WTC11 (cell line): ENCODE measurements around the gene TP53BP1. TPM values are rescaled to one million over a fixed set of nuclear protein-coding genes. Genes with fewer than 3 reads are reported as not detected.
A peak's percentile ranks its signal among the peaks of the same experiment; 100 is the strongest.

ENCODE experiments used
- ARID4B ChIP-seq: sonication (generic); formaldehyde crosslinking; IDR thresholded peaks from 2 replicates; pipeline ENCODE4 v1.8.0; 2023; ENCODE audit warnings: missing genetic modification reagents, mild to moderate bottlenecking, borderline replicate concordance
- CBFB ChIP-seq: sonication (generic); formaldehyde crosslinking; IDR thresholded peaks from 2 replicates; pipeline ENCODE4 v1.8.1; 2022; ENCODE audit warnings: mild to moderate bottlenecking, low read depth, missing genetic modification reagents
- CREM ChIP-seq: sonication (generic); formaldehyde crosslinking; IDR thresholded peaks from 2 replicates; pipeline ENCODE4 v1.8.1; 2022; ENCODE audit warnings: mild to moderate bottlenecking, missing genetic modification reagents, moderate library complexity
- E2F1 ChIP-seq: sonication (generic); formaldehyde crosslinking; IDR thresholded peaks from 2 replicates; pipeline ENCODE4 v1.8.0; 2022; ENCODE audit warnings: mild to moderate bottlenecking, missing genetic modification reagents
- E2F4 ChIP-seq: sonication (generic); formaldehyde crosslinking; IDR thresholded peaks from 2 replicates; pipeline ENCODE4 v1.8.1; 2022; ENCODE audit warnings: low read depth, mild to moderate bottlenecking, moderate library complexity, missing genetic modification reagents, borderline replicate concordance
- ETV6 ChIP-seq: sonication (generic); formaldehyde crosslinking; IDR thresholded peaks from 2 replicates; pipeline ENCODE4 v1.8.1; 2022; ENCODE audit warnings: mild to moderate bottlenecking, missing genetic modification reagents
- FOXP1 ChIP-seq: sonication (generic); formaldehyde crosslinking; IDR thresholded peaks from 2 replicates; pipeline ENCODE4 v1.8.0; 2022; ENCODE audit warnings: missing genetic modification reagents, mild to moderate bottlenecking, moderate library complexity, borderline replicate concordance
- FOXP4 ChIP-seq: sonication (generic); formaldehyde crosslinking; IDR thresholded peaks from 2 replicates; pipeline ENCODE4 v1.8.0; 2022; ENCODE audit warnings: mild to moderate bottlenecking, missing genetic modification reagents
- HMGXB4 ChIP-seq: sonication (generic); formaldehyde crosslinking; IDR thresholded peaks from 2 replicates; pipeline ENCODE4 v1.8.1; 2023; ENCODE audit warnings: mild to moderate bottlenecking, moderate library complexity, missing genetic modification reagents
- MAX ChIP-seq: sonication (generic); formaldehyde crosslinking; IDR thresholded peaks from 2 replicates; pipeline ENCODE4 v1.8.0; 2022; ENCODE audit warnings: mild to moderate bottlenecking, missing genetic modification reagents
- NFYB ChIP-seq: sonication (generic); formaldehyde crosslinking; conservative IDR thresholded peaks from 2 replicates; pipeline ENCODE4 v1.8.0; 2022; ENCODE audit warnings: low read depth, missing genetic modification reagents
- OVOL2 ChIP-seq: fragments of 250-450 bp; sonication (Bioruptor Pico); IDR thresholded peaks from 2 replicates; pipeline ENCODE4 v1.9.0; 2021; ENCODE audit warnings: mild to moderate bottlenecking, borderline replicate concordance
- SMAD3 ChIP-seq: sonication (generic); formaldehyde crosslinking; IDR thresholded peaks from 2 replicates; pipeline ENCODE4 v1.8.0; 2022; ENCODE audit warnings: missing genetic modification reagents, mild to moderate bottlenecking, borderline replicate concordance
- USF1 ChIP-seq: sonication (generic); formaldehyde crosslinking; IDR thresholded peaks from 2 replicates; pipeline ENCODE4 v1.8.0; 2022; ENCODE audit warnings: mild to moderate bottlenecking, missing genetic modification reagents
- USF2 ChIP-seq: sonication (generic); formaldehyde crosslinking; IDR thresholded peaks from 2 replicates; pipeline ENCODE4 v1.8.1; 2023; ENCODE audit warnings: mild to moderate bottlenecking, missing genetic modification reagents, moderate library complexity
- total RNA-seq: library from RNA; stranded (reverse); gene quantifications from 3 replicates; pipeline ENCODE4 v1.2.3, GENCODE V29; 2021

TP53BP1 gene
- total RNA-seq, 1 experiment from 2014 or later, result 67.1 TPM

GRCh38 chr15:43370975-43371974, 121.7 kb downstream of the TP53BP1 start, which contains the start of the genes TUBGCP4 and ZSCAN29 (continued):
- TF ChIP-seq E2F4, result 0 out of 2 replicates have a peak, but pooled peaks have one; percentile 56
- peak; percentile 54; the same call in 1 of the 2 replicates for TF ChIP-seq MAX
- TF ChIP-seq OVOL2 (CRISPR knock-in tag), result no peak
- TF ChIP-seq ETV6 (CRISPR knock-in tag), result peak; percentile 79; the same call in 1 of the 2 replicates
- peak; percentile 80 for TF ChIP-seq USF1 (CRISPR knock-in tag)
- 0 out of 2 replicates have a peak, but pooled peaks have one; percentile 58 for TF ChIP-seq SMAD3 (CRISPR knock-in tag)
- TF ChIP-seq E2F1 (CRISPR knock-in tag), result peak; percentile 44; the same call in 1 of the 2 replicates
- peak; percentile 74; the same call in 1 of the 2 replicates for TF ChIP-seq USF2 (CRISPR knock-in tag)
- TF ChIP-seq CREM (CRISPR knock-in tag), result peak; percentile 68; the same call in 1 of the 2 replicates
- peak; percentile 49; the same call in 1 of the 2 replicates for TF ChIP-seq FOXP4 (CRISPR knock-in tag)
- peak; percentile 85 for TF ChIP-seq HMGXB4 (CRISPR knock-in tag)
- no peak for TF ChIP-seq CBFB (CRISPR knock-in tag)
- TF ChIP-seq FOXP1 (CRISPR knock-in tag), result peak; percentile 86; the same call in 1 of the 2 replicates
- TF ChIP-seq NFYB (CRISPR knock-in tag), result no peak
- TF ChIP-seq ARID4B (CRISPR knock-in tag), result peak; percentile 62; the same call in 1 of the 2 replicates
- TF ChIP-seq, all 79 proteins: peak for 21
